Esophagus squamous epithelium (tissue), 4 donors: Measurements from ENCODE around the gene LYRM9.

ENCODE experiments used
- POLR2A ChIP-seq, 4 donors: fragments of 450-650 bp; IDR thresholded peaks; one replicate each; pipeline ENCODE4 v1.6.1; 2017; ENCODE audit warnings: antibody characterized with exemption in 4 of 4, mild to moderate bottlenecking in 4 of 4, moderate library complexity in 3 of 4
- TF ChIP-seq, protein P1 (sequence below), 6 experiments: fragments of 450-650 bp in 4 of 6; fragments of 200-600 bp in 2 of 6; sonication (generic) in 2 of 6; IDR thresholded peaks; one replicate each; pipeline ENCODE4 v1.5.1; 2016 to 2019; ENCODE audit warnings: antibody characterized with exemption in 6 of 6, mild to moderate bottlenecking in 4 of 6, moderate library complexity in 4 of 6

DNA sequence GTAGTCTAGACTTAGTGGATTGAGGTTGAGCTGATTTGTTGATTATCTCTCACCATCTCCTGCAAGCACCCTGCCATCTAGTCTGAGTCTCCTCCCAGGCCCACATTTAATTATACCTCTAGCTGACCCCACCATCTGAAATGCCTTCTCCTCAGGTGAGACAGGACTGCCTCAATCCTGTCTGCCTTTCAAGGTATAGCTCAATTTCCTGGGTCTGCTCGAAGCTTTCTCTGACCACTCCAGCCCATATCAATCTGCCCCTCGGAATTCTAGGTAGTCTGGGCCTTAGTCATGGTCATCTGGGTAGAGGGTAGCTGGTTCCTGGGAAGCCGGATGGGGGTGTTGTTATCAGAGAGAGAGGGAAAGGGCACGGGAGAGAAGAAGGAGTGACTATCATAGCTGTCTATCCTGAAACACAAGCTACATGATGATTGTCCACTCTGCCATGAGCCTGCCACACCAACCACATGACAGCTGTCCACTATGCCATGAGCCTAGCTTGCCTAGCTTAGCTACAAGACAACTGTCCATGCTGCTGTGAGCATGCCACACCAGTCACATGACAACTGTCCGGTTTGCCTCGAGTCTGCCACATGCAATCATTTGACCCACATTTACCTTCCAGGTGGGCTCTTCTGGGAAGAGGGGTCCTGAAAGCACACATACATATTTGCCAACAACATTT, 34.4 kb downstream of the LYRM9 start:
- TF ChIP-seq POLR2A (IDR thresholded peaks at IDR 0.05) = no peak
- TF ChIP-seq, protein P1, sequence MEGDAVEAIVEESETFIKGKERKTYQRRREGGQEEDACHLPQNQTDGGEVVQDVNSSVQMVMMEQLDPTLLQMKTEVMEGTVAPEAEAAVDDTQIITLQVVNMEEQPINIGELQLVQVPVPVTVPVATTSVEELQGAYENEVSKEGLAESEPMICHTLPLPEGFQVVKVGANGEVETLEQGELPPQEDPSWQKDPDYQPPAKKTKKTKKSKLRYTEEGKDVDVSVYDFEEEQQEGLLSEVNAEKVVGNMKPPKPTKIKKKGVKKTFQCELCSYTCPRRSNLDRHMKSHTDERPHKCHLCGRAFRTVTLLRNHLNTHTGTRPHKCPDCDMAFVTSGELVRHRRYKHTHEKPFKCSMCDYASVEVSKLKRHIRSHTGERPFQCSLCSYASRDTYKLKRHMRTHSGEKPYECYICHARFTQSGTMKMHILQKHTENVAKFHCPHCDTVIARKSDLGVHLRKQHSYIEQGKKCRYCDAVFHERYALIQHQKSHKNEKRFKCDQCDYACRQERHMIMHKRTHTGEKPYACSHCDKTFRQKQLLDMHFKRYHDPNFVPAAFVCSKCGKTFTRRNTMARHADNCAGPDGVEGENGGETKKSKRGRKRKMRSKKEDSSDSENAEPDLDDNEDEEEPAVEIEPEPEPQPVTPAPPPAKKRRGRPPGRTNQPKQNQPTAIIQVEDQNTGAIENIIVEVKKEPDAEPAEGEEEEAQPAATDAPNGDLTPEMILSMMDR (IDR thresholded peaks at IDR 0.05) = no peak
